Activated naive CD8-positive, alpha-beta T cell treated with anti-CD3 and anti-CD28 coated beads, Interleukin-2, amount 50 U/mL, for 24 hours (primary cell): ENCODE measurements around the gene TRIM67.

Experiments
- ATAC-seq: fragments of 150-1000 bp; cut with Tn5 transposase; one replicate; pipeline ENCODE4 v1.10.0; 2021
- DNase-seq: peaks from one replicate; pipeline ENCODE4 v3.0.0; 2021
- H3K27ac Mint-ChIP-seq: one replicate; pipeline ENCODE4 v1.8.0; 2021; ENCODE audit warnings: mild to moderate bottlenecking, mixed read lengths
- H3K27me3 Mint-ChIP-seq: one replicate; pipeline ENCODE4 v1.8.0; 2021; ENCODE audit warnings: mixed read lengths
- H3K36me3 Mint-ChIP-seq: one replicate; pipeline ENCODE4 v1.8.0; 2021; ENCODE audit warnings: low read depth, mixed read lengths
- H3K4me1 Mint-ChIP-seq: one replicate; pipeline ENCODE4 v1.8.0; 2021; ENCODE audit warnings: mixed read lengths
- H3K4me3 Mint-ChIP-seq: one replicate; pipeline ENCODE4 v1.8.0; 2021; ENCODE audit warnings: mild to moderate bottlenecking, moderate library complexity, mixed read lengths
- H3K9me3 Mint-ChIP-seq: one replicate; pipeline ENCODE4 v1.8.0; 2021; ENCODE audit warnings: mixed read lengths

Gene TRIM67

GRCh38 chr1:231183639-231184590 is 22.1 kb downstream of the TRIM67 start:
- no peak overlapping the region for H3K27ac Mint-ChIP-seq
- H3K4me1 Mint-ChIP-seq: no peaks in the 10 kb centered on the region
- H3K4me3 Mint-ChIP-seq: no peak overlapping the region
- peaks cover 29% of the 10 kb centered on the region for H3K27me3 Mint-ChIP-seq
- no peaks in the 10 kb centered on the region for H3K9me3 Mint-ChIP-seq
- no peaks in the 10 kb centered on the region for H3K36me3 Mint-ChIP-seq
- DNase-seq: no peak
- ATAC-seq: no peak

- Mint-ChIP-seq H3K36me3 (no peaks in the 10 kb centered on the region), H3K9me3 (no peaks in the 10 kb centered on the region), H3K4me1 (no peaks in the 10 kb centered on the region), H3K27ac (no peak overlapping the region), H3K4me3 (no peak overlapping the region), H3K27me3 (peaks cover 26% of the 10 kb centered on the region)
- DNase-seq (no peak), ATAC-seq (no peak)
These were observed 23.0 kb downstream of the TRIM67 start for GRCh38 chr1:231184891-231185290.

GRCh38 chr1:231185391-231185790 is 23.5 kb downstream of the TRIM67 start:
- H3K27me3 Mint-ChIP-seq: peaks cover 28% of the 10 kb centered on the region
- no peak overlapping the region for H3K27ac Mint-ChIP-seq
- DNase-seq (no peak), ATAC-seq (no peak)
- H3K4me1 Mint-ChIP-seq: no peaks in the 10 kb centered on the region
- no peaks in the 10 kb centered on the region for H3K36me3 Mint-ChIP-seq
- no peak overlapping the region for H3K4me3 Mint-ChIP-seq
- H3K9me3 Mint-ChIP-seq: no peaks in the 10 kb centered on the region

GRCh38 chr1:231186356-231187115 is 24.7 kb downstream of the TRIM67 start:
- H3K36me3 Mint-ChIP-seq: no peaks in the 10 kb centered on the region
- peaks cover 25% of the 10 kb centered on the region for H3K27me3 Mint-ChIP-seq
- H3K4me3 Mint-ChIP-seq: no peak overlapping the region
- DNase-seq (no peak), ATAC-seq (no peak)
- no peaks in the 10 kb centered on the region for H3K9me3 Mint-ChIP-seq
- no peaks in the 10 kb centered on the region for H3K4me1 Mint-ChIP-seq
- no peak overlapping the region for H3K27ac Mint-ChIP-seq

- no peaks in the 10 kb centered on the region for H3K36me3 Mint-ChIP-seq
- no peak for DNase-seq
- no peak for ATAC-seq
- no peak overlapping the region for H3K4me3 Mint-ChIP-seq
- no peaks in the 10 kb centered on the region for H3K4me1 Mint-ChIP-seq
- H3K27me3 Mint-ChIP-seq: peaks cover 22% of the 10 kb centered on the region
- no peak overlapping the region for H3K27ac Mint-ChIP-seq
- no peaks in the 10 kb centered on the region for H3K9me3 Mint-ChIP-seq
These were observed 25.7 kb downstream of the TRIM67 start for GRCh38 chr1:231187571-231187970.

GRCh38 chr1:231188072-231188471 is 26.2 kb downstream of the TRIM67 start:
- peaks cover 22% of the 10 kb centered on the region for H3K27me3 Mint-ChIP-seq

GRCh38 chr1:231188768-231189167 is 26.9 kb downstream of the TRIM67 start:
- Mint-ChIP-seq H3K27me3 (peaks cover 24% of the 10 kb centered on the region), H3K9me3 (no peaks in the 10 kb centered on the region), H3K36me3 (no peaks in the 10 kb centered on the region), H3K4me1 (no peaks in the 10 kb centered on the region), H3K4me3 (no peak overlapping the region), H3K27ac (no peak overlapping the region)
- no peak for DNase-seq
- no peak for ATAC-seq

More at GRCh38 chr1:231188072-231188471, 26.2 kb downstream of the TRIM67 start:
- H3K27ac Mint-ChIP-seq: no peak overlapping the region
- H3K9me3 Mint-ChIP-seq: no peaks in the 10 kb centered on the region
- H3K4me1 Mint-ChIP-seq: no peaks in the 10 kb centered on the region
- ATAC-seq (no peak), DNase-seq (no peak)
- H3K36me3 Mint-ChIP-seq: no peaks in the 10 kb centered on the region
- no peak overlapping the region for H3K4me3 Mint-ChIP-seq

- H3K27ac Mint-ChIP-seq: no peak overlapping the region
- no peaks in the 10 kb centered on the region for H3K9me3 Mint-ChIP-seq
- no peaks in the 10 kb centered on the region for H3K4me1 Mint-ChIP-seq
- DNase-seq: no peak
- peaks cover 24% of the 10 kb centered on the region for H3K27me3 Mint-ChIP-seq
- H3K4me3 Mint-ChIP-seq: no peak overlapping the region
- ATAC-seq: no peak
- no peaks in the 10 kb centered on the region for H3K36me3 Mint-ChIP-seq
These were observed 27.9 kb downstream of the TRIM67 start for GRCh38 chr1:231189683-231190270.

GRCh38 chr1:231190456-231190855 is 28.6 kb downstream of the TRIM67 start:
- Mint-ChIP-seq H3K4me1 (no peaks in the 10 kb centered on the region), H3K27ac (no peak overlapping the region), H3K4me3 (no peak overlapping the region), H3K36me3 (no peaks in the 10 kb centered on the region), H3K27me3 (peaks cover 24% of the 10 kb centered on the region), H3K9me3 (no peaks in the 10 kb centered on the region)
- ATAC-seq (no peak), DNase-seq (no peak)

- ATAC-seq: no peak
- no peaks in the 10 kb centered on the region for H3K4me1 Mint-ChIP-seq
- H3K9me3 Mint-ChIP-seq: no peaks in the 10 kb centered on the region
- H3K4me3 Mint-ChIP-seq: no peak overlapping the region
- no peak for DNase-seq
- peaks cover 16% of the 10 kb centered on the region for H3K27me3 Mint-ChIP-seq
- H3K27ac Mint-ChIP-seq: no peak overlapping the region
- no peaks in the 10 kb centered on the region for H3K36me3 Mint-ChIP-seq
These were observed 30.8 kb downstream of the TRIM67 start for GRCh38 chr1:231192620-231193163.

GRCh38 chr1:231193710-231194340 is 32.0 kb downstream of the TRIM67 start:
- no peaks in the 10 kb centered on the region for H3K9me3 Mint-ChIP-seq
- ATAC-seq (no peak), DNase-seq (no peak)
- H3K4me3 Mint-ChIP-seq: no peak overlapping the region
- H3K36me3 Mint-ChIP-seq: no peaks in the 10 kb centered on the region
- no peaks in the 10 kb centered on the region for H3K4me1 Mint-ChIP-seq
- H3K27me3 Mint-ChIP-seq: peaks cover 8% of the 10 kb centered on the region
- no peak overlapping the region for H3K27ac Mint-ChIP-seq

GRCh38 chr1:231194476-231194842 is 32.6 kb downstream of the TRIM67 start:
- no peak overlapping the region for H3K27ac Mint-ChIP-seq
- peaks cover 7% of the 10 kb centered on the region for H3K27me3 Mint-ChIP-seq
- no peak for ATAC-seq

GRCh38 chr1:231194843-231195516 is 33.1 kb downstream of the TRIM67 start:
- ATAC-seq (no peak), DNase-seq (no peak)
- Mint-ChIP-seq H3K4me1 (no peaks in the 10 kb centered on the region), H3K9me3 (no peaks in the 10 kb centered on the region), H3K4me3 (no peak overlapping the region), H3K27ac (no peak overlapping the region), H3K36me3 (no peaks in the 10 kb centered on the region), H3K27me3 (peaks cover 5% of the 10 kb centered on the region)

More at GRCh38 chr1:231194476-231194842, 32.6 kb downstream of the TRIM67 start:
- no peaks in the 10 kb centered on the region for H3K36me3 Mint-ChIP-seq
- no peak overlapping the region for H3K4me3 Mint-ChIP-seq
- no peak for DNase-seq
- H3K4me1 Mint-ChIP-seq: no peaks in the 10 kb centered on the region
- no peaks in the 10 kb centered on the region for H3K9me3 Mint-ChIP-seq

GRCh38 chr1:231196307-231196706 is 34.4 kb downstream of the TRIM67 start:
- peaks cover 4% of the 10 kb centered on the region for H3K27me3 Mint-ChIP-seq
- H3K4me3 Mint-ChIP-seq: no peak overlapping the region
- DNase-seq: no peak
- no peaks in the 10 kb centered on the region for H3K9me3 Mint-ChIP-seq
- ATAC-seq: no peak
- H3K4me1 Mint-ChIP-seq: no peaks in the 10 kb centered on the region
- H3K27ac Mint-ChIP-seq: no peak overlapping the region
- no peaks in the 10 kb centered on the region for H3K36me3 Mint-ChIP-seq
